Muscle layer of duodenum (tissue), 2 donors: Measurements from ENCODE around the gene DIP2C.
"Not testable (repeated sequence)": the region's sequence is repeated elsewhere in the genome, so short reads cannot be mapped to it uniquely, and the experiment has no call there.

Experiments used
- H3K27ac ChIP-seq: one replicate; pipeline ENCODE4 v1.7.0; 2013; ENCODE audit warnings: mild to moderate bottlenecking, low read length
- H3K27me3 ChIP-seq: one replicate; pipeline ENCODE4 v1.7.0; 2013; ENCODE audit warnings: low read depth, mild to moderate bottlenecking, control low read depth, low read length
- H3K36me3 ChIP-seq, 2 donors: one replicate each; pipeline ENCODE4 v1.7.0; 2013; ENCODE audit warnings: low read length in 2 of 2, control low read depth in 1 of 2, mild to moderate bottlenecking in 1 of 2; ENCODE audit not compliant: insufficient read depth in 2 of 2, control insufficient read depth in 1 of 2
- H3K4me1 ChIP-seq, 2 donors: one replicate each; pipeline ENCODE4 v1.7.0; 2013; ENCODE audit warnings: low read length in 2 of 2, mild to moderate bottlenecking in 2 of 2, control low read depth in 1 of 2, moderate library complexity in 1 of 2; ENCODE audit not compliant: insufficient read depth in 2 of 2, control insufficient read depth in 1 of 2
- H3K4me3 ChIP-seq, 2 donors: one replicate each; pipeline ENCODE4 v1.7.0; 2013; ENCODE audit warnings: low read length in 2 of 2, low read depth in 1 of 2, mild to moderate bottlenecking in 1 of 2
- H3K9me3 ChIP-seq, 2 donors: one replicate each; pipeline ENCODE4 v1.7.0; 2013; ENCODE audit warnings: low read length in 2 of 2, control low read depth in 1 of 2, mild to moderate bottlenecking in 1 of 2; ENCODE audit not compliant: control insufficient read depth in 1 of 2
- donor health status: healthy.

Gene DIP2C

DNA sequence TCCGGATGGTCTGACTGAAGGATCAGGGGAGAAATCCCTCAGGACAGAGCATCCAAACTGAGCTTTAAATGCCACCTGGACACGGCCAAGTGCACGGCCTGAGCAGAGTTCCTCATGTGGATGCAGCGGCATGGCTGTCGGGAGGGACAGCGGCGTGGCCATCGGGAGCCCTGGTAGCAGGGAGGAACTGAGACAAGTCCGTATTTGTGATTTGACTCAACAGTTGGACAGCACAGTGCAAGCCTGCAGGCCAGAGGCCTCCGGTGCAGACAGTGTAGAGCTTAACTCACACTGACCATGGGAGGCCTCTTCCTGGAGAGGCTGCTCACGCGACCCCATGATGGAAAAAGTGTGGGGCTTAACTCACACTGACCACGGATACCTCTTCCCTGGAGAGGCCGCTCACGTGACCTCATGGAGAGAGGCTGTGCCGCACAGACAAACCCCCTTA is 207.4 kb downstream of the DIP2C start:
- Histone ChIP-seq H3K36me3 (peaks cover 0 to 10% of the 10 kb centered on the region in 2 donors), H3K27me3 (no peaks in the 10 kb centered on the region), H3K4me3 (no peak overlapping the region), H3K27ac (no peak overlapping the region), H3K4me1 (peaks cover 6 to 25% of the 10 kb centered on the region in 2 donors), H3K9me3 (no peaks in the 10 kb centered on the region)

GRCh38 chr10:481628-482027 is 207.8 kb downstream of the DIP2C start:
- H3K4me3 ChIP-seq = no peak overlapping the region
- no peaks in the 10 kb centered on the region for H3K27me3 ChIP-seq
- H3K4me1 ChIP-seq = peaks cover 6 to 25% of the 10 kb centered on the region in 2 donors
- H3K27ac ChIP-seq = no peak overlapping the region
- no peaks in the 10 kb centered on the region for H3K9me3 ChIP-seq
- H3K36me3 ChIP-seq = peaks cover 0 to 10% of the 10 kb centered on the region in 2 donors

GRCh38 chr10:480928-481552 is 208.4 kb downstream of the DIP2C start:
- no peak overlapping the region for H3K4me3 ChIP-seq
- H3K4me1 ChIP-seq = peaks cover 5 to 23% of the 10 kb centered on the region in 2 donors
- H3K9me3 ChIP-seq = no peaks in the 10 kb centered on the region
- no peaks in the 10 kb centered on the region for H3K27me3 ChIP-seq
- H3K27ac ChIP-seq = no peak overlapping the region
- H3K36me3 ChIP-seq = peaks cover 0 to 10% of the 10 kb centered on the region in 2 donors

DNA sequence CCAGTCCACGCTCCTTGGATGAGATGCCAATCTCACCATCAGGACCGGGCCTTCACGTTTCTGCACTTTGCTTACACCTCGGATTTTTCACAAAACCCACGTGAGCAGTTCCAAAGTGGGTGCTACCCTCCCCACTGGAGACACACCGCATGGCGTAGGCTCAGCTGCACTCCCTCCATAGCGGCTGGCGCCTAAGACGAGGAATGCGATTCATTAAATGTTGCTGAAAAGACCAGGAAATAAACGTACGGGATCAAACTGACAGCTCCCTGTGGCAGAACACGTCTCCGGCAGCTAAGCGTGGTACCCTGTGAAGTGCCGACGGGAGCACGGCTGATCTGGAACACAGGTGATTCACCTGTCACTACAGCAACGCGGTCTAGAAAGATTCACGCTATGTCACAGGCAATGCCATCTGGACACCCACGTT is 209.0 kb downstream of the DIP2C start:
- no peaks in the 10 kb centered on the region for H3K9me3 ChIP-seq
- peaks cover 0 to 10% of the 10 kb centered on the region in 2 donors for H3K36me3 ChIP-seq
- H3K27me3 ChIP-seq = no peaks in the 10 kb centered on the region
- peaks cover 0 to 18% of the 10 kb centered on the region in 2 donors for H3K4me1 ChIP-seq
- H3K4me3 ChIP-seq = no peak overlapping the region
- no peak overlapping the region for H3K27ac ChIP-seq

GRCh38 chr10:479706-480497 is 209.6 kb downstream of the DIP2C start:
- H3K4me1 ChIP-seq = peaks cover 0 to 11% of the 10 kb centered on the region in 2 donors
- not testable (repeated sequence) for H3K27ac ChIP-seq, H3K4me3 ChIP-seq, H3K27me3 ChIP-seq, H3K9me3 ChIP-seq
- H3K36me3 ChIP-seq = peaks cover 0 to 11% of the 10 kb centered on the region in 2 donors

- no peaks in the 10 kb centered on the region for H3K9me3 ChIP-seq
Observed at GRCh38 chr10:478471-479245, 210.8 kb downstream of the DIP2C start.

GRCh38 chr10:477620-478019 is 211.8 kb downstream of the DIP2C start:
- no peaks in the 10 kb centered on the region for H3K9me3 ChIP-seq
- no peak overlapping the region for H3K4me3 ChIP-seq
- H3K4me1 ChIP-seq = peaks cover 0 to 10% of the 10 kb centered on the region in 2 donors
- no peaks in the 10 kb centered on the region for H3K27me3 ChIP-seq
- H3K36me3 ChIP-seq = peaks cover 0 to 9% of the 10 kb centered on the region in 2 donors
- H3K27ac ChIP-seq = no peak overlapping the region

More at GRCh38 chr10:478471-479245, 210.8 kb downstream of the DIP2C start:
- no peak overlapping the region for H3K27ac ChIP-seq
- peaks cover 0 to 14% of the 10 kb centered on the region in 2 donors for H3K36me3 ChIP-seq
- H3K4me3 ChIP-seq = no peak overlapping the region
- peaks cover 0 to 11% of the 10 kb centered on the region in 2 donors for H3K4me1 ChIP-seq
- no peaks in the 10 kb centered on the region for H3K27me3 ChIP-seq

DNA sequence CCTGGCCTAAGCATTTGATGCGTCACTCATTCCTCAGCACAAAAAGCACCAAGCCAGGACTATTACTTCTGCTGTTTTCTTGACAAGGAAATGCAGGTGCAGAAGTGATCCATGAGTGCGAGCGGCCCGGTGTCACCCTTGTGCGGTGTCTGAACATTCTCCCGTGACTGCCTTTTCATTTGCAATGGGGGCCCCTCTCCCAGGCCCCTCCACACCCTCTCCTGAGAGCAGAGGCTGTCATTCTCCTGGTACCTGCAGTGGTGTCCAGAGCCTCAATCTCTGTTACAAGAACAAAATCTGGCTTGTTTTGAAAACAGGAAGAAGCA is 213.1 kb downstream of the DIP2C start:
- Histone ChIP-seq H3K27me3 (no peaks in the 10 kb centered on the region), H3K9me3 (no peaks in the 10 kb centered on the region), H3K4me1 (peaks cover 0 to 6% of the 10 kb centered on the region in 2 donors), H3K4me3 (no peak overlapping the region), H3K36me3 (peaks cover 0 to 11% of the 10 kb centered on the region in 2 donors), H3K27ac (no peak overlapping the region)

DNA sequence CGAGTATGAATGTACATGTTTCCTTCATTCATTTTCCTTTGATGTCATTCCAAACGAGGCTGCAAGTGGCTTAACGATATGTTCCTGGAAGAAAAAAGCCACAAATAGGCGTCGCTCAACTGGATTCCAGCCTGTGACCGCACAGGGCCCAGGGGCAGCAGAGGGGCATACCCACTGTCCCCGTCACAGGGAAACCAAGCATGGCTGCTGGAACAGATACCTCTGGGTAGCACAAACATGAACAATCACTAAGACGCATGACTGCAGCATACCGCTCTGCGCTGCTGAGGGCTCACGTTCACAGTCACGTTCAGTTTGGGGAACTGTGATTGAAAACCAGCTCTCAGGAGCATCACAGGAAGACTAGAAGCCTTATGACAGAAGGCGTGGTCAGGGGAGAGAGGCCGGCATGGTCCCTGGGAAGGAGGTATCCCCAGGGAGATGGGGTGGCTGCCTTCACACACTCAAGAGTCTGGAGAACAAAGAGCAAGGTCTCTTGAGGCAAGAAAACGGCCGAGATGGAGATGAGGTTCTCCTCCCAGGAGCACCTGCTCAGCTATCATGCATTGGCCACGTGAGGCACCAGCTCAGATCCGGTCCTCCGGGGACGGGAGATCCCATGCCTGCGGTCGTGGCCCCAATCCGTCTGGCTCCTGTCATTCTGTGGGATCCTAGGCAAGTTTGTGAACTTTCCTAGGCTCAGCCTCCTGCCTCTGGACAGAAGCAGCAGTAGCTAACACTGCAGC is 213.6 kb downstream of the DIP2C start:
- H3K27ac ChIP-seq = no peak overlapping the region
- H3K36me3 ChIP-seq = peaks cover 0 to 16% of the 10 kb centered on the region in 2 donors
- H3K4me3 ChIP-seq = no peak overlapping the region

DNA sequence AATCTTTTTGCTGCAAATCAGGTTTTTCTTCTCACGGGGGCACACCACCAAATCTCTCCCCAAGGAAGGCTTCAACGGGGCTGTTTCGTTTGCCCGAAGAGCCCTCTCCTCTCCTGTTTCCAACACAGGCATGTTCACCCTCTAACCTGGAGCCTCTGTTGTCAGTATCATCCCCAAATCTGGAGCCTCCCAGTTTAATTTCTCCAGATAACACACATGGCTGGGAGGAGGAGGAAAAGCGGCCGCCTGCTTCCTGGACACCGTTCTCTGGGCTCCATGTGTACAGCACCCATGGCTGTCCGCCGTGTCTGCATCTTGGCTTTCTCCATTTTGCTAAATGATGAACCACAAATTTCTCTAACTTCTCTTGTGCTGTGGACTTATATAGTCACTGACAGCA is 214.5 kb downstream of the DIP2C start:
- H3K9me3 ChIP-seq = no peaks in the 10 kb centered on the region
- peaks cover 0 to 6% of the 10 kb centered on the region in 2 donors for H3K4me1 ChIP-seq
- no peaks in the 10 kb centered on the region for H3K27me3 ChIP-seq
- peaks cover 0 to 25% of the 10 kb centered on the region in 2 donors for H3K36me3 ChIP-seq
- H3K27ac ChIP-seq = no peak overlapping the region
- H3K4me3 ChIP-seq = no peak overlapping the region

More for the DNA sequence above, 213.6 kb downstream of the DIP2C start:
- peaks cover 0 to 6% of the 10 kb centered on the region in 2 donors for H3K4me1 ChIP-seq
- H3K9me3 ChIP-seq = no peaks in the 10 kb centered on the region
- H3K27me3 ChIP-seq = no peaks in the 10 kb centered on the region
